HepG2 (cell line): ENCODE results near the gene LTB4R. TPM values are rescaled to one million over a fixed set of nuclear protein-coding genes. Genes with fewer than 3 reads are reported as not detected.
A peak's percentile ranks its signal among the peaks of the same experiment; 100 is the strongest.

Source experiments
- AFF4 ChIP-seq: sonication (generic); formaldehyde crosslinking; IDR thresholded peaks from 2 replicates; pipeline ENCODE4 v1.4.0; 2020; ENCODE audit warnings: missing genetic modification reagents
- BCLAF1 ChIP-seq: fragments of 450-650 bp; IDR thresholded peaks from 2 replicates; pipeline ENCODE4 v1.6.1; 2017; ENCODE audit warnings: mild to moderate bottlenecking
- HNRNPUL1 ChIP-seq: fragments of 200-400 bp; formaldehyde crosslinking; IDR thresholded peaks from 2 replicates; pipeline ENCODE4 v1.6.1; 2017; ENCODE audit warnings: low read depth, mild to moderate bottlenecking, low read length, moderate library complexity
- HOXA3 ChIP-seq: sonication (generic); formaldehyde crosslinking; IDR thresholded peaks from 2 replicates; pipeline ENCODE4 v1.5.0; 2020; ENCODE audit warnings: missing genetic modification reagents
- KLF12 ChIP-seq: sonication (generic); formaldehyde crosslinking; IDR thresholded peaks from 2 replicates; pipeline ENCODE4 v1.4.0; 2020; ENCODE audit warnings: missing genetic modification reagents, borderline replicate concordance
- NR2C2 ChIP-seq: sonication (generic); formaldehyde crosslinking; IDR thresholded peaks from 2 replicates; pipeline ENCODE4 v1.4.0; 2020; ENCODE audit warnings: missing genetic modification reagents, mild to moderate bottlenecking, moderate library complexity, borderline replicate concordance
- PATZ1 ChIP-seq: sonication (generic); formaldehyde crosslinking; IDR thresholded peaks from 2 replicates; pipeline ENCODE4 v1.4.0; 2020; ENCODE audit warnings: missing genetic modification reagents
- SCMH1 ChIP-seq: sonication (generic); formaldehyde crosslinking; IDR thresholded peaks from 2 replicates; pipeline ENCODE4 v1.9.0; 2021; ENCODE audit warnings: missing genetic modification reagents, mild to moderate bottlenecking, borderline replicate concordance
- THAP7 ChIP-seq: sonication (generic); formaldehyde crosslinking; IDR thresholded peaks from 2 replicates; pipeline ENCODE4 v1.8.1; 2023; ENCODE audit warnings: mild to moderate bottlenecking, missing genetic modification reagents
- THYN1 ChIP-seq: sonication (generic); formaldehyde crosslinking; IDR thresholded peaks from 2 replicates; pipeline ENCODE4 v1.8.1; 2023; ENCODE audit warnings: low read depth, mild to moderate bottlenecking, moderate library complexity, missing genetic modification reagents, borderline replicate concordance
- TIGD3 ChIP-seq: sonication (generic); formaldehyde crosslinking; IDR thresholded peaks from 2 replicates; pipeline ENCODE4 v1.5.1; 2020; ENCODE audit warnings: mild to moderate bottlenecking, missing genetic modification reagents, borderline replicate concordance
- XRCC5 ChIP-seq: fragments of 200-400 bp; formaldehyde crosslinking; optimal IDR thresholded peaks from 2 replicates; pipeline ENCODE3; 2017; ENCODE audit warnings: mild to moderate bottlenecking, low read length
- ZFP62 ChIP-seq: sonication (generic); formaldehyde crosslinking; IDR thresholded peaks from 2 replicates; pipeline ENCODE4 v1.4.0; 2020; ENCODE audit warnings: missing genetic modification reagents
- ZNF234 ChIP-seq: sonication (generic); formaldehyde crosslinking; conservative IDR thresholded peaks from 2 replicates; pipeline ENCODE4 v1.5.1; 2020; ENCODE audit warnings: mild to moderate bottlenecking, missing genetic modification reagents
- ZNF331 ChIP-seq: sonication (generic); formaldehyde crosslinking; IDR thresholded peaks from 2 replicates; pipeline ENCODE4 v1.4.0; 2020; ENCODE audit warnings: missing genetic modification reagents
- ZNF333 ChIP-seq: sonication (generic); formaldehyde crosslinking; IDR thresholded peaks from 2 replicates; pipeline ENCODE4 v1.4.0; 2020; ENCODE audit warnings: mild to moderate bottlenecking, missing genetic modification reagents, borderline replicate concordance
- ZSCAN25 ChIP-seq: sonication (generic); formaldehyde crosslinking; IDR thresholded peaks from 2 replicates; pipeline ENCODE4 v1.8.0; 2022; ENCODE audit warnings: mild to moderate bottlenecking, missing genetic modification reagents
- polyA plus RNA-seq, 8 experiments: library from polyadenylated mRNA; depleted of rRNA in 3 of 8; stranded (reverse) in 7 of 8; unstranded in 1 of 8; fragments of >200 nt; fragmentation: Illumina TruSeq in 4 of 8; extraction: Trizol in 4 of 8; gene quantifications; 2 replicates each; pipeline versions ENCODE4 v1.2.1 to v1.2.3, GENCODE V29; 2011 to 2016; ENCODE audit warnings: low read depth in 4 of 8, missing spikeins in 1 of 8, mixed read lengths in 1 of 8; ENCODE audit not compliant: insufficient read depth in 1 of 8
- total RNA-seq, 5 experiments: library from RNA; depleted of rRNA; stranded (reverse); fragments of >200 nt; fragmentation: Illumina TruSeq; extraction: Trizol; gene quantifications; 2 replicates each; pipeline ENCODE4 v1.2.3, GENCODE V29; 2016; ENCODE audit warnings: low read depth in 1 of 5

The LTB4R gene
- total and polyA plus RNA-seq, 2 of the 13 experiments (the other 11 are each of a cell fraction or from before 2014, with no cell fraction given): 3.2 to 8.2 TPM

GRCh38 chr14:24315807-24316596, 4.7 kb downstream of the LTB4R start (continued):
- TF ChIP-seq AFF4 (CRISPR knock-in tag) (no peak; the same call in 1 of the 2 replicates), ZFP62 (CRISPR knock-in tag) (0 out of 2 replicates have a peak, but pooled peaks have one; percentile 82), KLF12 (CRISPR knock-in tag) (peak; percentile 99), XRCC5 (no peak), THAP7 (0 out of 2 replicates have a peak, but pooled peaks have one; percentile 75), BCLAF1 (no peak), TIGD3 (CRISPR knock-in tag) (0 out of 2 replicates have a peak, but pooled peaks have one; percentile 25), ZNF331 (CRISPR knock-in tag) (peak; percentile 97), ZNF234 (CRISPR knock-in tag) (peak; percentile 83), NR2C2 (CRISPR knock-in tag) (peak; percentile 88), PATZ1 (CRISPR knock-in tag) (no peak), THYN1 (no peak), SCMH1 (CRISPR knock-in tag) (no peak), HOXA3 (CRISPR knock-in tag) (peak; percentile 98), ZNF333 (CRISPR knock-in tag) (peak; percentile 99), ZSCAN25 (CRISPR knock-in tag) (peak; percentile 86; the same call in 1 of the 2 replicates), HNRNPUL1 (no peak)
